ENCODE data around the gene LMX1A.

DNA sequence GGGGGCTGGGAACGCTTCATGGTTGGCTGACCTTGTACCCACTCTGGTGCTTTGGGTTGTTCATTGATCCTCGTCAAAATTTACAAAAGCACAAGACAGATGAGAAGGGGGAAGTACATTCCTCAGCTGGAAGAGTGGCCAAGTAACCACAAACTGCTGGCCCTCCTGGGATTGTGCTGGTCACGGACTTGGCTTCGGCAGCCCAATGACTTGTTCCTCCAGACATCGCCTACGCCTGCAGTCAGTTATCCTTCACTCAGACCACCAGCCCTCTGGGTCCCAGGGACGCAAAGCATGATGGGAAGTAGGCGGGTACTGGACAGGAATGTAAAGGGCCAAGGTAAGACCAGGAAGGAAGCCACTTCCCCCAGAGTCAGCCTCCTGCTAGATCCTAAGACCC, 53.1 kb downstream of the LMX1A start:
- TF ChIP-seq, protein P1, sequence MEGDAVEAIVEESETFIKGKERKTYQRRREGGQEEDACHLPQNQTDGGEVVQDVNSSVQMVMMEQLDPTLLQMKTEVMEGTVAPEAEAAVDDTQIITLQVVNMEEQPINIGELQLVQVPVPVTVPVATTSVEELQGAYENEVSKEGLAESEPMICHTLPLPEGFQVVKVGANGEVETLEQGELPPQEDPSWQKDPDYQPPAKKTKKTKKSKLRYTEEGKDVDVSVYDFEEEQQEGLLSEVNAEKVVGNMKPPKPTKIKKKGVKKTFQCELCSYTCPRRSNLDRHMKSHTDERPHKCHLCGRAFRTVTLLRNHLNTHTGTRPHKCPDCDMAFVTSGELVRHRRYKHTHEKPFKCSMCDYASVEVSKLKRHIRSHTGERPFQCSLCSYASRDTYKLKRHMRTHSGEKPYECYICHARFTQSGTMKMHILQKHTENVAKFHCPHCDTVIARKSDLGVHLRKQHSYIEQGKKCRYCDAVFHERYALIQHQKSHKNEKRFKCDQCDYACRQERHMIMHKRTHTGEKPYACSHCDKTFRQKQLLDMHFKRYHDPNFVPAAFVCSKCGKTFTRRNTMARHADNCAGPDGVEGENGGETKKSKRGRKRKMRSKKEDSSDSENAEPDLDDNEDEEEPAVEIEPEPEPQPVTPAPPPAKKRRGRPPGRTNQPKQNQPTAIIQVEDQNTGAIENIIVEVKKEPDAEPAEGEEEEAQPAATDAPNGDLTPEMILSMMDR (IDR thresholded peaks at IDR 0.05), result no peak
- TF ChIP-seq ZFX (IDR thresholded peaks at IDR 0.05; ENCODE audit: borderline replicate concordance), result no peak

All from 22Rv1 (cell line).